Cerebellar nuclear complex (tissue), 1 donor: ENCODE data around the gene LYPD6.

ENCODE experiments used
- DNase-seq, 2 experiments: peaks; one replicate each; lab custom pipeline; 2025; lab: John Stamatoyannopoulos, UW

LYPD6 gene

DNA sequence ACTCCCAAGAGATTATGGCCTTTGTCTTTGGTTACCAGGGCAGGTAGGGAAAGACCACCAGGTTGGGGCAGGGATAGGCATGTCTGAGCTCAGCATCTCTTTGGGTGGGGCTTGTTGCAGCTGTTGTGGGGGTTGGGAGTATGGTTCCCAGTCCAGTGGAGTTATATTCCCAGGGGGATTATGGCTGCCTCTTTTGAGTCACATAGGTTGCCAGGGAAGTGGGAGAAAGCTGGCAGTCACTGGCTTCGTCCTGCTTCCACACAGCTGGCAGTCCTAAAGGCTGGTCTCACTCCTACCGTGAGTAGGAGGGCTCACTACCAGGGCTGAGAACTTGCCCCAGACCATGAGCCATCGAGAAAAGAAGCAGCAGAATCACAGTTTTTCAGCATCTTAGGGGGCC is 79.1 kb downstream of the LYPD6 start:
- no peak for DNase-seq

DNA sequence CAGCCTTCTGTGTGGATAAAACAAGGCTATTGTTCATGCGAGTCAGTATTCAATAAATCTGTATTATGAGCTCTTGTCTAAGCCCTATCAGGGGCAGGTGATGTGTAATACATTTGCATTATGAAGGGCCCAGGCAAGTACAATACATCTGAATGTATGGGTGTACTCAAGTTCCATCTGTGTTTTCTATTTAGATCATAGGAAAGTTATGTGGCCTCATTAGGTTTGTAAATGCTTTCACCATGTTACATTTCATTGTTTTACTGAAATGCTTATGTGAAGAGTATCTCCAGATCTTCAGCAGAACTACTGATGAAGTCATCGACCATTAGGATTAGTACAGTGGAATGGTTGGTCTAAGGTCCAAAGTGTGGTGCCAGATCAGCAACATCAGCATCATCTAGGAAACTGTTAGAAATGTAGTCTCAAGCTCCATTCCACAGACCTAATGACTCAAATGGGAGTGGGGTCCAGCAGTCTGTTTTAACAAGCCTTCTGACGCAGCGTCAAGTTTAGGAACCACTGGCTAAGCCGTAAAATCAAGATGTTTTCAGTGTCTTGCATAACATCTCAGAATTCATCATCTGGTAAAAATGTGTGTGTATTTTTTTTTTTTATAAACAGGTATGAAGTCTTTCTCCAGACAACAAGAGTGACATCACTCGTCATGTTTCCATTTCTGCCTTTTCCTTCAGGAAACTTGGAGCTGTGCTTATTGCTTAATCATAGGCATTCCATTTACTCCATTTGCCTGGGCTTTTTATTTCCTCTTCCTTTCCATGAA is 80.5 kb downstream of the LYPD6 start:
- DNase-seq = no peak

DNA sequence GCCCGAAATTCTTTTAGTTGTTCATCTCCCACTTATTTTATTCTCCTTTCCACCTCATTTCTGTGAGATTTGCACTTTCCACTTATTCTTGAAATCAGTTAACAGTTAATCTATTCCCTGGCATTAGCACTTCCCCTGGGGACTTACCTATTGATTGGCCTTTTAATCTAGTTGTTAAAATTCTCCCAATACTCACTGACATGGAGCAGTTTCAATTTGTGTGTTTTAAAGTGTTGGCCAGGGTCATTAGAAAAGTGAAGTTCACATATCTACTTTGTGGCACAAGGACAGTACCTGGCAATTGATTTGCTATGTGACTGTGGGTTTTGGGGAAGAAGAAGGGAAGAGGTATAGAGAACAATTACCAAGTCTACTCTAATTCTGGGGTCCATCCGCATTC is 83.1 kb downstream of the LYPD6 start:
- DNase-seq = no peak

DNA sequence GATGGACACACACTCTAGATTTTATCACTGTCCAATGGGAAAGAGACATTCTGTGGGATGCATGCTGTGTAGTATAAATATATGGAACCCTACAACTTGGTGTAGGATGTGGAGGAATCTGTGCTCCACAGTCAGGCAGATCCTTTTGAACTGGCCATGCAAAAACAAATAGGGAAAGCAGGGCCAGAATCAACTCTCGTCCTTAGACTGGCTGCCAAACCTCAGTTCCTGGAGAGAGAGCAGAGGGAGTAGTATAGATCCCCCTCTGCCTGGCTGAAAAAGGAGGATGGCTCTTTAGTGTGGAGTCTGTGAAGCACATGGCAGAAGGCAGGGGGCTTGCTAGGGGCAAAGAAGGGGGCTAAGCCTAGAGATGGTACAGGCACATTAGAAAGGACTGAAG is 84.7 kb downstream of the LYPD6 start:
- no peak for DNase-seq

DNA sequence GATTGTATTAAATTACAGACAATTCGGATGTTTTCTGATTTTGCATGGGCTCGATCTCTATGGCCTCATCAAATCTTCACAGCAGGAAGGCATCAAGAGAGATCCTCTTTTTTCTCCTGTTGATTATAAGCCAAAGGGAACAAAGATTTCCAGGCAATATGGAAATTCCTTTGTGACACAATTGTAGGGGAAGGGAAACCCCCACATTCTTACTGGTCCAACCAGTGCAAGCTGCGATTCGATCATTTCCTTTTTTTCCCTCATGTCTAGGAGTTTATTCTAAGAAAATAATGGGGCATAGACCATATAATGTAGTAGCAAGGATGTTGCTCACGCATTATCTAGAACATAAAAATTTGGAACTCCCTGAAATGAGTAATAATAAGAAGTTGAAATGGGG is 87.7 kb downstream of the LYPD6 start:
- DNase-seq = no peak

DNA sequence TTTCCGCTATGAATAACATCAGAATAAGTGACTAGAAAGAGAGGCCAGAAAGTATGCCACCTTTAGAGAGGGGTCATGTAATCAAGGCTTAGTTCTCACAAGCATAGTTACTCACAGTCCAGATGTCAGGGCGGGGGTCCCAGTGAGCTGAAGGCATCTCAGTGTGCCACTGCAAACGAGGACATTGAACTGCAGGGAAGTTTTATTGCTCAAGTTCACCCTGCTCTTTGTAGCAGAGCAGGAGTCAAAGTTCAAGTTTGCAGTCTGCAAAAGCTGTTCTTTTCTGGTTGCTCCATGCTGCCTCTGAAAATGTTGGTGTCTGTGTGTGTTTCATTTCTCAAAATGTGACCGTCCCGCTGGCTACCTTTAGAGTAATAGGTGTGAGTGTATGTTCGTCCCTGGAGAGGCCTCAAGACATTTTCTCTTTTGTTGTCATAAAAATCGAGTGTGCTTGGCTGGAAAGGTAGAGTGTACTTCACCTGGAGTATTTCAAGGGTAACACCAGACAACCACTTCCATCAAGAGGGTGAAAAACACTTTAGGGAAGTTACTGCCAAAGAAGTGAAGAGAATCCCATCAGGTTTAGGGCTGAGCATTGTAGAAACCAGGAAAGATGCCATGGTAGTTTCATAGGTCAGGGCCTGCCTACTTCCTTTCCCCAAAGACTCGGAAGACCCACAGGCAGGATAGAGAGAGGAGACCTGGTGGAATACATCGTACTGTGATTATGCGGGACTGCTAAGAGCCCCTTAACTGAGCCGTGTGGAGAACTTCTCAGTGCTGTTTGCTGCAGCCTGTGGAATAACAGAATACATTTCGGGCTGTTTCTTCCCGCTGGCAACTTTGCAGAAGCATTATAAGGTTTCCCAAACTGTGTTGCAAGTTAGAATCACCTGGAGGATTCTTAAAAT is 89.9 kb downstream of the LYPD6 start:
- DNase-seq = no peak

DNA sequence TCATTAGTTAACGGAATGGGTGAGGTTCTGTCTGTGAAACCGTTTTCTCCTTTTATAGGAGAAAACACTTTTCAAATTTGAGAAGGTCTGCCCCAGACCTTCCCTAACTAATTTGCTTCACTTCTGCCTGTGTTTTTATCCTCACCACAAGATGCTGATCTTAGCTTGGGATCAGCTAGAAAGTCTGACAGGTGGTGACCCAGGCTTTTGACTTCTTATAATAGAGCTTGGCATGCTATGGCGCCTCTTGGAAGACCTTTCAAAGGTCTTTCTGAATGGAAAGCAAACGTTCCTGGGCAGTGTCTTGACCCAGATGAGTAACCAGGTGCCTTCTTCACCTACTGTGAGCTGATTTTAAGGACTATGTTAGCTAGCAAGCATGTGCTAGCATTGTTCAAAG is 91.4 kb downstream of the LYPD6 start:
- DNase-seq = no peak

DNA sequence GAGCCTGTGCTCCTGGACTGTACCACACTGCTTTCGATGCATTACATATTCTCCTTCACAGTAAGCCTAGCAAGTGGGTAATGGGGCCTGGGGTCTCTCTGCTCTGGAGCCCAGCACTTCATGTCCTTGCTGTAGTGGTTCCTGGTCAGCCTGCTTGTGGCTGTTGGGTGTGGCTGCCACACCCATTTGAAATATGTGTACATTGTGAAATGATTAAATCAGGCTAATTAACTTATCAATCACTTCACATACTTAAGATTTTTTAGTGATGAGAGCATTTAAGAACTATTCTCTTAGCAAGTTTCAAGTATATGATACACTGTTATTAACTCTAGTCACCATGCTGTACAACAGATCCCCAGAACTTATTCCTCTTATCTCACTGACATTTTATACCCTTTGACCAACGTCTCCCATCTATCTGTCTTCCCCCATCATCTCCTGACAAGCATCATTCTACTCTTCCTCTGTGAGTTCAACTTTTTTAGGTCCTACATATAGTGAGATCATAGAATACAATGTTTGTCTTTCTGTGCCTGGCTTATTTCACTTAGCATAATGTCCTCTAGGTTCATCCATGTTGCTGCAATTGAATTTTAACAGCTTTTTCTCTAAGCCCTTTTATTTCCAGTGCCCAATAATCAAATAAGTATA is 92.1 kb downstream of the LYPD6 start:
- no peak for DNase-seq

DNA sequence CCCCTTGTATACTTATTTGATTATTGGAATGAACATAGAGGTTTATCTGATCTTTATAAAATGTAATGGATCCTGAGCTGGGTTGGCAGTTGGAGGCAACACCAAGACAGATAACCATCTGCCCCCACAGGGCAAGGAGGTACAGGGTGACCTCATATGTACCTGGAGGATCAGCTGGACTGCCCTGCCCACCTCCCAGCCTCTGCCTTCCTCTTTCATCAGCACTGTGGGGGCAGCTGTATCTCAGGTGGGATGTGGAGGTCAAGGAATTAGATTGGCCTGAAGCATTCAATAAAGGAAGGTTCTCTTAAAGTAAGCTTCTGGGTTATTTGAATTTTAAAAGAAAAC is 92.6 kb downstream of the LYPD6 start:
- DNase-seq = no peak

DNA sequence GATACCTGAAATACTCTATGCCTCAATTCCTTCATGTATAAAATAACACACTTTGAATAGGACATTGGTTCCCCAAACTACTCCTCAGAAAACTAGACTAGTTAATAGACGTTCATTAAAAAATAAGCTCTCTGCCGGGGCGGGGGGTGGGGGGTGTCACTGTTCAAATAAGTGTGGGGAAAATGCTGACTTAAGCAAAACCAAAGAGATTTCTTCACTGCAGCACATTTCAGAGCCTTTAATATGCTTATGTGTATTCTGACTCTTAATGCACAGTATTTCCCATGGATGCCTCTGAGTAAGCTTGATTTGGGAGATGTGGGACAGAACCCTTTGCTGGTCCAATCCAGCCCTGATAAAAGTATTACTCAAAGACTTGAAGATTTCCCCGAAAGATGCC is 93.2 kb downstream of the LYPD6 start:
- DNase-seq = no peak

DNA sequence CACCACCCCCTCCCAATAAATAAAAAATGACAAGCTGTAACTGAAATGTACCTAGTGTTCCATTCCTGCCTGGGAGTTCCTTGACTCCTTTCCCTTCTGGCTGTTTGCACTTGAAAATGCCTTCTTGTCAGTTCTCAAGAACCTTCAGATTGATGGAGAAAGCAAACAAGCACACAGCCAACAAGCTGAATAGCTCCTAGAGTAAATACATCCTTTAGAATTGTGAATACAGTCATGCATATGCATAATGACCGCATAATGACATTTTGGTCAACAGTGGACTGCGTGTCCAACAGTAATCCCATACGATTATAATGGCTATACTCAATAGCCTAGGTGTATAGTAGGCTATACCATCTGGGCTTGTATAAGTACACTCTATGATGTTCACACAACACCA is 97.0 kb downstream of the LYPD6 start:
- no peak for DNase-seq

DNA sequence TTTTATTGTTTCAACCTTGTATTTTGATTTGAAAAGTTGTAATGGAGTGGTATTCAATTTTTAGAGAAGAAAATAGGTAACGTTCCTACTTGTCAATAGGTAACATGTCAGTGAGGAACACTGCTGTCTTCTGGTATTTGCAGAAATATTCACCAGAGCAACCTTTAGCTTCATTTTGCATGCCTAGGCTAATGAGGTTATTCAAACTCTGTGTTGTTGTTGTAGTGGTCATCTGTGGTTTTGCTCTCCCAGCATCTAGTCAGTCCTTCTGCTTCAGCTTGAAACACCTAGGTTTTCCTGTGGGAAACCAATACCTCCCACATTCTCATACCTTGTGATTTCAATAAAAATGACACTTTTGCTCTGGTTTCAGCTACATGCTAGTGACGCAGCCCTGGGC is 98.4 kb downstream of the LYPD6 start:
- no peak for DNase-seq

DNA sequence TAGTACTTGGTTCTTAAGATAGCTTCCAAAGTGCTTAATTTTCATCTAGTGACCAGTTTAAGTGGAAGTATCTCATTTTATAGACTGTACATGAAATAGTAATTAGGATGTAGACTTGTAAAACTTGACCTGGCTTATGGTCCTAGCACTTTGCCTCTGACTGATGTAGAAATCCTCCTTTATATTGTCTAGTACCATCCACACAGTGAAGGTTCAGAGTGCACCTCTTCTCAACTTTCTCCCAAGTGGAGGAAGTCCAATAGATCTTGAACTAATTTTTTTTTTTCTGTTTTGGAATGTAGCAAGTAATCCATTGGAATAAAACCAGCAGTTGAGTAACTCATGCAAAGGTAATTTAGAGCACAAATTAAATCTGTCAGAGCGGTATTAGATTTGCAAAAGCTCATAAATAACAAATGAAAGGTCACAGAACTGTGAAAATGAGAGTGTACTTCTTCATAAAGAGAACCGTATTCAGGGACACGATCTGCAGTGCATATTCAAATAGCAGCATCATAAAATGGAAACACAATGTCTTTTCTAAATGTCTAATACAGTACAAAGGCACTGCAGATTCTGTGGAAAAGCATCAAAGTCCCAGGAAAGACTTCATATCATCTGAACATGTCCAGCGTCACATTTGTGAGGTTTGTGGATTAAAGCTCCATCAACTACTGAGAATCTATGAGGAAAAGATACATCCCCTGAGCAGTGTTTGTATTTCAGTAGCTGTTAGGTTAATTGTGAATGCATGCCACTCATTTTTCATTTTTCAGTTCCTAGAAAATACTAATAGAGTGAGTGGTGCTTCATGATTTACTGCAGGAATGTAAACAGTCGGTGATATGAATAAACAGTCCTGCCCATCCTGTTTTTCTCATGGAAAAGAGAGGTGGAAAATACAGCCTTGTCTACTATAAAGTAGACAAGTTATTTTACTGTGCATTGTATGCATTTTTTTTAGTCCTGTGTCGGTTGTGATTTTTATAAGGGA is 100.7 kb downstream of the LYPD6 start:
- DNase-seq = no peak

DNA sequence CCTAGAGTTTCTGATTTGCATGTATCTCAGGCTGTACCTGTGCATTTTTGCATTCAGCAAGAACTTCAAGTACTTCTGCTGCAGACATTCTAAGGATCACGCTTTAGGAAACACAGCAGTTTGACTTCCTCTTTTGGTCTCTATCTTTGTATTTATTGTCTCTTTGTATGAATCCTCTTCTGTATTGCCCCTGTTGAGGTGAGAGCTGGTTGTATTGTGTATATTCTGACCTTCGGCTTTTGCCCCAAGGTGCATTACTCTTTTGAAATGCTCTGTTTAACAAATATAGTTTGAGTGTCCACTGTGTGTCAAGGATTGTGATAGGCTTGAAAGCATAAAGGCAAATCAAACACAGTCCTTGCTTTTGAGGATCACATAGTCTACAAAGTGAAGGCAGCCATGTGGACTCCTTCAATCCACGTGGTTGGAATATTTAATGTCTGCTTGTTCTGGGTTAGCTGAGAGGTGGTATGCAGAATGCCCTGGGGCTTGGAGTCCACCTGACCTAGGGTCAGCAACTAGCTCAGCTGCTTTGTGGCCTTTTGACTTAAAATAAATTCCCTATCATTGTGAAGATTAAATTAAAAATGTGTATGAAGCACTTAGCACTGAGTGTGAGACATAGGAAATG is 108.1 kb downstream of the LYPD6 start:
- DNase-seq = no peak

DNA sequence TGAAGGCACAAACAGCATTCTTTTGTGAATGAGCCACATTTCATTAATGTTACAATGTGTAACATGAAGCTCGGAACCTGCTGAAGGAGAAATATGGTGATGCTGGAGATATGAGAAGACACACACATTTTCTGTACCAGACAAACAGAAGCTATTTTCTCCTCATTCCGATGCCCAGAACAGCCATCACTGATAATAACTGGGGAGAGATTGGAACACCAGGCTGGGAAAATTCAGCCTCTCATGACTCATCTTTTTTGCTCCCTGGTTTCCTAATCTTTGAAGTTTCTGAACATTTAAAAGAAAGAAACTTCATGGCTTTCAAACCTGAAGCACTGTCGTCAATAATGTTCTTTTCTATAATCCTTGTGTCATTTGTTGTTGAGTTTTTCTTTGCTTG is 110.9 kb downstream of the LYPD6 start:
- DNase-seq = no peak

DNA sequence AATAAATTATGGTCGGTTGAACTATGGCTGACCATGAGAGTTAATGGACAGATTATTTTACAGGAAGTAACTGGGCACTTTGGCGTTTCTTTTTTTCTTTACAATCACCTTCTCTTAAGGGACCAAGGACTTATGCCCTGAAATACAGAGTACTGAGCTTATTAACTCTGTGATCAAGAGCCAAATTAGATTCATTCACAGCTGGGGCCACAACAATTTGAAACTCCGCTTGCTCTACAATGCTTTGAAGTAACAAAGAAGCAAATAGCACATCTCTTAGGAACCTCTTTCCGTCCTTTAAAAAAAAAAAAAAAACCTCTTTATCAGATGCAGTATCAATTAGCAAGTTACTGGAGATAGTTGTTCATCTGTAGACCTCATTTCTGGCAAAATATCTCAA is 112.0 kb downstream of the LYPD6 start:
- no peak for DNase-seq

DNA sequence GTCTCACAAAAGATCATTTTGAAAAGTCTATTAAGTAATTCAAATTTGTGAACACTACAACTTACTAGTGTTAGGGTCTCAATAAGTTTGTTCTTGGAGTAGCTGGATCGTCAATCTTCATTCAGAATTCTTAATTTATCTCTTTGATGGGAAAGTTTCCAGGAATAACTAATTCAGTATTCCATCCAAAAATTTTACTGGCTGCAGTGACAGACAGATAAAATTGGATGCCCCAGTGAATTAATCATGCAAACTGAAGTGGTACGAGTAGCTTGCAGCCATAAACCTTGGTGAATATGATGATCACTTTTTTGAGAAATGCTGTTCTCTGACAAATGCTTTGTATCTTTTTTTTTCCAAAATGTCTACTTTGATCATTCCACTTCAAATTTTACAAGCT is 112.8 kb downstream of the LYPD6 start:
- DNase-seq = no peak

DNA sequence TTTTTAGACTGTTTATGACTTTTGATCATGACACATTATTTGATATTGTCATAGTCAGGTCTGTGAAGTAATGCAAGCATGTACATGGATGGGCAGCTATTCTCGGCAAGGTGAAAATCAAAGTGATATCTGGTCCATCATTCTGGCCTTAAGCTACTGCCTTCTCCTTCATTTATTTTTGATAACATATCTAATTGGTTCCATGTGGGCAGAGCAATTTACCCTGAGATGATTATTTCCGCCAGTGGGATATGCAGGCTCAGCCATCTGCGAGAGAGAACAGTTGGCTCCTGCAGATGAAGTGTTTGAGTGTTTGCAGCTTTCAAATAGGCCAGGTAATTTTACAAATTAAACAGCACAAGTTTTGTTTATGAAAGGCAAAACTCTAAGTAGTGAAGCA is 116.4 kb downstream of the LYPD6 start:
- no peak for DNase-seq

DNA sequence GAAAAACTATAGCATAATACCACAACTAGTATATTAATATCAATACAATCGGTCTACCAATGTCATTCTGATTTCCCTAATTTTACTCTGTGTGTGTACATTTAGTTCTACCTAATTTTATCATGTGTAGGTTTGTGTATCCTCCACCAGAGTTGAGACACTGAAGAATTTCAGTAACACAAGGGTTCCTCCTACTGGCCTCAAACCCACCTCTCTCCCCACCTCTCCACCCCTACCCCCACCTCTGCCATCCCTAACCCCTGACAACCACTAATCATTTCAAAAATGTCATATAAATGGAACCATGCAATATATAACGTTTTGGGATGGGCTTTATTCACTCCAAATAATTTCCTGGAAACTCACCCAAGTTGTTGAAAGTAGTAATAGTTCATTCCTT is 117.9 kb downstream of the LYPD6 start:
- DNase-seq = no peak

DNA sequence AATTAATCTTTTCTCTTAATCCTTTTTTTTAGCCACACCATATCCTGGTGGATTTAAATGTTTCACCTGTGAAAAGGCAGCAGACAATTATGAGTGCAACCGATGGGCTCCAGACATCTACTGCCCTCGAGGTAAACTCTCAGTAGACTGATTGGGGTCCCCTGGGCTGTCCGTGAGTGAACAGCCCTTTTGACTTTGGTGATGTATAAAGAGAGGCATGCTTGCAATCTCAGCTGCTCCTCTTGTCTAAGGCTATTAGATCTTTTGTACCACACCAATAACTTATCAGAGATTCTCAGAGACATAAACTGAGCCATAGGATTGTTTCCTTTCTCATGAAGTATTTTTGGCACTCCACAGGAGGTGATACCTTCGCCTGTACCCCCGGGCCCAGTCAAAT is 118.6 kb downstream of the LYPD6 start:
- no peak for DNase-seq
